ENCODE results near the gene AOC1.

The AOC1 gene

DNA sequence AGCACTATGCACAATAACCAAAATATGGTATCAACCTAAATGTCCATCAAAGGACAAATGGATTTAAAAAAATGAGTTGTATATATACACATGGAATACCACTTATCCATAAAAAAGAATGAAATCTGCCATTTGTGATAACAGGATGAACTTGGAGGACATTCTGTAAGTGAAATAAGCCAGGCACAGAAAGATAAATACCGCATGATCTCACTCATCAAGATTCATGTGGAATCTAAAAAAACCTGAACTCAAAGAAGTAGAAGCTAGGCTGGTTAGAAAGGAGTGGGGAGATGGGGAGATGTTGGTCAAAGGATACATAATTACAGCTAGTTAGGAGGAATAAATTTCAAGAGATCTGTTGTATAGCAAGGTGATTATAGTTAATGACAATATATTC lies 17.3 kb upstream of the AOC1 start:
- Histone ChIP-seq H3K4me3 (ENCODE audit: low read depth, low read length) (no peak overlapping the region), H3K27ac (no peak overlapping the region), H3K9me3 (ENCODE audit: control insufficient read depth, low read length) (no peaks in the 10 kb centered on the region), H3K27me3 (ENCODE audit: control insufficient read depth, insufficient read depth, low read length) (no peaks in the 10 kb centered on the region), H3K36me3 (ENCODE audit: control insufficient read depth, insufficient read depth, low read length) (no peaks in the 10 kb centered on the region), H3K9ac (no peak overlapping the region), H2AFZ (no peak overlapping the region), H3K4me2 (ENCODE audit: low read length) (no peak overlapping the region), H3K79me2 (no peaks in the 10 kb centered on the region), H3K4me1 (no peaks in the 10 kb centered on the region)
- TF ChIP-seq, protein P1, sequence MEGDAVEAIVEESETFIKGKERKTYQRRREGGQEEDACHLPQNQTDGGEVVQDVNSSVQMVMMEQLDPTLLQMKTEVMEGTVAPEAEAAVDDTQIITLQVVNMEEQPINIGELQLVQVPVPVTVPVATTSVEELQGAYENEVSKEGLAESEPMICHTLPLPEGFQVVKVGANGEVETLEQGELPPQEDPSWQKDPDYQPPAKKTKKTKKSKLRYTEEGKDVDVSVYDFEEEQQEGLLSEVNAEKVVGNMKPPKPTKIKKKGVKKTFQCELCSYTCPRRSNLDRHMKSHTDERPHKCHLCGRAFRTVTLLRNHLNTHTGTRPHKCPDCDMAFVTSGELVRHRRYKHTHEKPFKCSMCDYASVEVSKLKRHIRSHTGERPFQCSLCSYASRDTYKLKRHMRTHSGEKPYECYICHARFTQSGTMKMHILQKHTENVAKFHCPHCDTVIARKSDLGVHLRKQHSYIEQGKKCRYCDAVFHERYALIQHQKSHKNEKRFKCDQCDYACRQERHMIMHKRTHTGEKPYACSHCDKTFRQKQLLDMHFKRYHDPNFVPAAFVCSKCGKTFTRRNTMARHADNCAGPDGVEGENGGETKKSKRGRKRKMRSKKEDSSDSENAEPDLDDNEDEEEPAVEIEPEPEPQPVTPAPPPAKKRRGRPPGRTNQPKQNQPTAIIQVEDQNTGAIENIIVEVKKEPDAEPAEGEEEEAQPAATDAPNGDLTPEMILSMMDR (IDR thresholded peaks at IDR 0.05): no peak

DNA sequence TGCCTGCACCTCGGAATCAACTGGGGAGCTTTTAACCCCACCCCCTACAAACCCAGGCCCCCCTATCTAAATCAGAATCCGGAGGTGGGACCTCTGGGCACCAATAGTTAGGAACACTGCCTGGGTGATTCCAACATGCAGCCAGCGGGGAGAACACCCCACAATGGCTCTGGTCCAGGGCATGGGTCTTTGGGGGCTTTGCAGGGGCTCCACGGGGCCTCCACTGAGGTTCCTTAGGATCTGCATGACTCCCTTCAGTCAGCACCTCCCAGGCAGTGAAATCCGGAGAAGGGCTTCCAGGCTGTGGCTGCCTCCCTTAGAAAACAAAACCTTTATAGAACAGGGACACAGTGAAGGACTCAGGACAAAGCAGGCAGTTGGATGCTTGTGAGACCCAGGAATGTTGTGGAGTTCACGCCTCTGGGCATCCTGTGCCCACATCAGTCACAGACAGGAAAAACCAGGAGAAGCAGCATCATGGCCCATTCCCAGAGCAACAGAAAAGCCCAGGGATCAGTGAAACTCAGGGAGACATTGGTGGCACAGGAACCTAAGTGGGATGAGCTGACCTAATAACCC lies 16.5 kb upstream of the AOC1 start:
- Histone ChIP-seq H3K9me3 (ENCODE audit: control insufficient read depth, low read length) (no peaks in the 10 kb centered on the region), H3K9ac (no peak overlapping the region), H3K27me3 (ENCODE audit: control insufficient read depth, insufficient read depth, low read length) (no peaks in the 10 kb centered on the region), H3K36me3 (ENCODE audit: control insufficient read depth, insufficient read depth, low read length) (no peaks in the 10 kb centered on the region), H3K4me2 (ENCODE audit: low read length) (no peak overlapping the region), H3K27ac (no peak overlapping the region), H3K4me3 (ENCODE audit: low read depth, low read length) (no peak overlapping the region), H3K4me1 (no peaks in the 10 kb centered on the region), H2AFZ (no peak overlapping the region), H3K79me2 (no peaks in the 10 kb centered on the region)
- TF ChIP-seq, protein P1 (IDR thresholded peaks at IDR 0.05): no peak

- Histone ChIP-seq H3K27me3 (ENCODE audit: control insufficient read depth, insufficient read depth, low read length) (no peaks in the 10 kb centered on the region), H3K9me3 (ENCODE audit: control insufficient read depth, low read length) (no peaks in the 10 kb centered on the region), H3K79me2 (no peaks in the 10 kb centered on the region), H3K27ac (no peak overlapping the region), H3K4me1 (no peaks in the 10 kb centered on the region), H3K36me3 (ENCODE audit: control insufficient read depth, insufficient read depth, low read length) (no peaks in the 10 kb centered on the region), H2AFZ (peak overlapping the region; percentile 70), H3K4me3 (ENCODE audit: low read depth, low read length) (no peak overlapping the region), H3K4me2 (ENCODE audit: low read length) (no peak overlapping the region), H3K9ac (no peak overlapping the region)
- TF ChIP-seq, protein P1 (IDR thresholded peaks at IDR 0.05): no peak
Observed at GRCh38 chr7:150838965-150839650, 13.2 kb upstream of the AOC1 start.

DNA sequence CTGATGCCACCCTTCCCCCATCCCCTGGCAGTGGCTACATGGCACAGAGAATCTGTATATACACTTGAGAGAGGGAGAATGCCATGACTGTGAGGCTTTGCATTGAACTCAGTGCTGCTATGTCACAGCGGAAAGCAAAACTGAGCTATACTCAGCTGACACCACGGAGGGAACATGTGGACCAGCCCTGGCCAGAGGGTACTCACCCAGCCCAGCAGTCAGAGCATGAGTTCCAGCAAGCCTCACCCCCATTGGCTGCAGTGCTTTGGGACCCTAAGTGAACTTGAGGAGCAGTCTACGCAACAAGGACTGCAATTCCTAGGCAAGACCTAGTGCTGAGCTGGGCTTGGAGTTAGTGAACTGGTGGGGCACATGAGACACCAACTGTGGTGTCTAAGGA lies 10.3 kb upstream of the AOC1 start:
- Histone ChIP-seq H3K36me3 (ENCODE audit: control insufficient read depth, insufficient read depth, low read length) (no peaks in the 10 kb centered on the region), H2AFZ (no peak overlapping the region)

More for the DNA sequence above, 10.3 kb upstream of the AOC1 start:
- Histone ChIP-seq H3K4me3 (ENCODE audit: low read depth, low read length) (no peak overlapping the region), H3K27ac (no peak overlapping the region), H3K9me3 (ENCODE audit: control insufficient read depth, low read length) (no peaks in the 10 kb centered on the region), H3K9ac (no peak overlapping the region), H3K4me2 (ENCODE audit: low read length) (no peak overlapping the region), H3K27me3 (ENCODE audit: control insufficient read depth, insufficient read depth, low read length) (no peaks in the 10 kb centered on the region), H3K79me2 (no peaks in the 10 kb centered on the region), H3K4me1 (no peaks in the 10 kb centered on the region)
- TF ChIP-seq, protein P1 (IDR thresholded peaks at IDR 0.05): no peak
